CD14-positive monocyte (primary cell): ENCODE results near the gene PAOX. TPM values are rescaled to one million over a fixed set of nuclear protein-coding genes. Genes with fewer than 3 reads are reported as not detected.

Source experiments
- DNase-seq, 3 donors: peaks; one replicate each; pipeline ENCODE4 v3.0.0-alpha.2; 2011 to 2022
- H2AFZ ChIP-seq: 2 replicates; pipeline ENCODE4 v1.6.0; 2012; ENCODE audit warnings: mild to moderate bottlenecking, low read depth, low read length, inconsistent platforms; ENCODE audit not compliant: insufficient read depth, poor library complexity, severe bottlenecking
- H3K27ac ChIP-seq, 2 donors: 1 replicate in 1 of 2; 2 replicates in 1 of 2; pipeline ENCODE4 v1.5.1; 2012 to 2013; ENCODE audit warnings: low read length in 2 of 2, control low read depth in 1 of 2, inconsistent platforms in 1 of 2, low read depth in 1 of 2, mild to moderate bottlenecking in 1 of 2
- H3K27me3 ChIP-seq, 2 donors: one replicate each; pipeline versions ENCODE4 v1.6.0 to v1.6.1; 2011 to 2013; ENCODE audit warnings: low read length in 2 of 2; ENCODE audit not compliant: control insufficient read depth in 2 of 2, insufficient read depth in 2 of 2
- H3K36me3 ChIP-seq, 2 donors: replicated peaks in 1 of 2; 1 replicate in 1 of 2; 2 replicates in 1 of 2; pipeline versions ENCODE4 v1.5.1 to v1.6.1; 2012 to 2013; ENCODE audit warnings: low read length in 2 of 2, control low read depth in 1 of 2, inconsistent platforms in 1 of 2, mild to moderate bottlenecking in 1 of 2; ENCODE audit not compliant: insufficient read depth in 2 of 2, control insufficient read depth in 1 of 2
- H3K4me1 ChIP-seq, 2 donors: 1 replicate in 1 of 2; 2 replicates in 1 of 2; pipeline versions ENCODE4 v1.5.1 to v1.6.1; 2012 to 2013; ENCODE audit warnings: low read length in 2 of 2, control low read depth in 1 of 2, inconsistent platforms in 1 of 2, mild to moderate bottlenecking in 1 of 2, moderate library complexity in 1 of 2; ENCODE audit not compliant: insufficient read depth in 2 of 2, control insufficient read depth in 1 of 2
- H3K4me2 ChIP-seq: replicated peaks from 2 replicates; pipeline ENCODE3; 2012; ENCODE audit warnings: low read length, moderate library complexity, mild to moderate bottlenecking; ENCODE audit not compliant: poor library complexity, severe bottlenecking; ENCODE audit errors: extremely low read depth
- H3K4me3 ChIP-seq, 3 experiments: fragments of 200-600 bp in 1 of 3; sonication (generic) in 1 of 3; replicated peaks in 1 of 3; 1 replicate in 2 of 3; 2 replicates in 1 of 3; pipeline ENCODE4 v1.5.1; 2011 to 2013; ENCODE audit warnings: low read length in 3 of 3, mild to moderate bottlenecking in 3 of 3, control low read depth in 2 of 3, low read depth in 2 of 3, inconsistent platforms in 1 of 3, moderate library complexity in 1 of 3
- H3K79me2 ChIP-seq: 2 replicates; pipeline ENCODE4 v1.6.0; 2012; ENCODE audit warnings: mild to moderate bottlenecking, control low read depth, inconsistent platforms, low read length, moderate library complexity; ENCODE audit not compliant: insufficient read depth
- H3K9ac ChIP-seq: 2 replicates; pipeline ENCODE4 v1.6.0; 2017; ENCODE audit warnings: low read length, mild to moderate bottlenecking; ENCODE audit not compliant: insufficient read depth, poor library complexity, severe bottlenecking
- H3K9me3 ChIP-seq, 2 donors: replicated peaks in 1 of 2; 1 replicate in 1 of 2; 2 replicates in 1 of 2; pipeline versions ENCODE4 v1.5.1 to v1.6.1; 2012 to 2013; ENCODE audit warnings: low read length in 2 of 2, control low read depth in 1 of 2; ENCODE audit not compliant: control insufficient read depth in 1 of 2, insufficient read depth in 1 of 2
- H4K20me1 ChIP-seq: 2 replicates; pipeline ENCODE4 v1.6.0; 2012; ENCODE audit warnings: mild to moderate bottlenecking, low read length, control low read depth, moderate library complexity; ENCODE audit not compliant: insufficient read depth
- H3K27ac Mint-ChIP-seq, 7 donors: one replicate each; pipeline ENCODE4 v1.8.0; 2020; ENCODE audit warnings: mild to moderate bottlenecking in 7 of 7, mixed read lengths in 7 of 7, moderate library complexity in 6 of 7, inconsistent platforms in 2 of 7
- H3K27me3 Mint-ChIP-seq, 3 donors: one replicate each; pipeline ENCODE4 v1.8.0; 2021 to 2022; ENCODE audit warnings: low read depth in 3 of 3, mild to moderate bottlenecking in 3 of 3, mixed read lengths in 3 of 3, moderate library complexity in 3 of 3, inconsistent platforms in 1 of 3
- H3K36me3 Mint-ChIP-seq, 2 donors: one replicate each; pipeline ENCODE4 v1.8.0; 2020; ENCODE audit warnings: mixed read lengths in 2 of 2, inconsistent platforms in 1 of 2, mild to moderate bottlenecking in 1 of 2
- H3K4me1 Mint-ChIP-seq: one replicate; pipeline ENCODE4 v1.8.0; 2020; ENCODE audit warnings: mild to moderate bottlenecking, mixed read lengths
- H3K4me3 Mint-ChIP-seq, 2 donors: one replicate each; pipeline ENCODE4 v1.8.0; 2020; ENCODE audit warnings: mild to moderate bottlenecking in 2 of 2, mixed read lengths in 2 of 2, moderate library complexity in 1 of 2
- H3K9me3 Mint-ChIP-seq, 7 donors: one replicate each; pipeline ENCODE4 v1.8.0; 2020 to 2022; ENCODE audit warnings: mixed read lengths in 7 of 7, mild to moderate bottlenecking in 6 of 7, moderate library complexity in 6 of 7, inconsistent platforms in 2 of 7
- CTCF ChIP-seq: fragments of 200-600 bp; IDR thresholded peaks from one replicate; pipeline ENCODE4 v1.8.0; 2022; ENCODE audit warnings: antibody characterized with exemption, mild to moderate bottlenecking
- WGBS: methylation state at CpG from one replicate; pipeline ENCODE4 v1.1.5; 2013; ENCODE audit warnings: missing lambda C conversion rate; ENCODE audit not compliant: insufficient coverage; 5-methylcytosine and 5-hydroxymethylcytosine counted together
- intact Hi-C, 2 donors: fragments of 100-400 bp; cut with micrococcal nuclease; formaldehyde crosslinking; loops; one replicate each; pipeline versions ENCODE4 v1.15.0 to v1.15.1; 2023
- polyA plus RNA-seq, 3 donors: library from polyadenylated mRNA; depleted of rRNA in 1 of 3; unstranded in 2 of 3; stranded (reverse) in 1 of 3; fragments of 300-500 nt in 2 of 3; fragments of >200 nt in 1 of 3; fragmentation: Illumina TruSeq in 2 of 3; gene quantifications; 1 replicate in 2 of 3; 2 replicates in 1 of 3; pipeline ENCODE4 v1.2.3, GENCODE V29; 2012 to 2021

The PAOX gene
- polyA plus RNA-seq, 3 donors: 3.9 to 9.5 (median 9.3) TPM

GRCh38 chr10:133332936-133333699, 45.9 kb upstream of the PAOX start:
- WGBS: 89% methylated on average over 20 of the region's 30 CpGs
- Histone ChIP-seq H3K27me3 (peaks cover 16 to 82% of the 10 kb centered on the region in 2 donors), H3K4me2 (no peak overlapping the region), H3K27ac (no peak overlapping the region), H3K36me3 (no peaks in the 10 kb centered on the region), H3K4me3 (no peak overlapping the region), H2AFZ (no peak overlapping the region), H3K79me2 (no peaks in the 10 kb centered on the region), H3K9me3 (peaks cover 5 to 33% of the 10 kb centered on the region in 2 donors), H3K4me1 (peaks cover 10 to 16% of the 10 kb centered on the region in 2 donors), H3K9ac (no peak overlapping the region), H4K20me1 (no peaks in the 10 kb centered on the region)
- Mint-ChIP-seq H3K36me3 (no peaks in the 10 kb centered on the region), H3K27me3 (peaks cover 55 to 68% (median 60%) of the 10 kb centered on the region in 3 donors), H3K4me3 (peak overlapping the region in 1 of 2 donors; percentile 54), H3K9me3 (peaks cover 0 to 18% (median 7%) of the 10 kb centered on the region in 7 donors), H3K27ac (no peak overlapping the region), H3K4me1 (peaks cover 7% of the 10 kb centered on the region)
- no peak for DNase-seq
- no peak for TF ChIP-seq CTCF
- intact Hi-C loops: no loop called here

GRCh38 chr10:133334503-133335245, 44.4 kb upstream of the PAOX start:
- Histone ChIP-seq H3K27ac (no peak overlapping the region), H3K9me3 (peaks cover 5 to 33% of the 10 kb centered on the region in 2 donors), H3K9ac (peak overlapping the region; percentile 8), H3K36me3 (no peaks in the 10 kb centered on the region), H3K4me1 (peaks cover 10 to 16% of the 10 kb centered on the region in 2 donors), H2AFZ (peak overlapping the region; percentile 41), H3K79me2 (no peaks in the 10 kb centered on the region), H3K27me3 (peaks cover 13 to 67% of the 10 kb centered on the region in 2 donors), H3K4me3 (peak overlapping the region in 1 of 3 experiments; percentile 44), H4K20me1 (no peaks in the 10 kb centered on the region), H3K4me2 (peak overlapping the region; percentile 48)
- 22% methylated on average over 51 of the region's 51 CpGs for WGBS
- peak overlapping the region; percentile 24 to 87 for H3K4me3 Mint-ChIP-seq
- TF ChIP-seq CTCF: no peak
- no peak for DNase-seq
- intact Hi-C loops: no loop called here
- no peaks in the 10 kb centered on the region for H3K36me3 Mint-ChIP-seq
- H3K27ac Mint-ChIP-seq: peak overlapping the region in 2 of 7 donors; percentile 4 to 53
- H3K9me3 Mint-ChIP-seq: peaks cover 0 to 18% (median 7%) of the 10 kb centered on the region in 7 donors
- H3K27me3 Mint-ChIP-seq: peaks cover 39 to 53% (median 46%) of the 10 kb centered on the region in 3 donors
- H3K4me1 Mint-ChIP-seq: peaks cover 7% of the 10 kb centered on the region
